HL-60 (cell line): ENCODE results near the gene SMAP1.

ENCODE experiments used
- GABPA ChIP-seq: IDR thresholded peaks from 2 replicates; pipeline ENCODE4 v1.6.1; 2012; ENCODE audit warnings: low read depth
- POLR2AphosphoS5 ChIP-seq: IDR thresholded peaks from 2 replicates; pipeline ENCODE4 v1.6.1; 2012; ENCODE audit warnings: low read depth
- SPI1 ChIP-seq: IDR thresholded peaks from 2 replicates; pipeline ENCODE4 v1.6.1; 2012; ENCODE audit warnings: low read depth, mild to moderate bottlenecking, borderline replicate concordance
- TF ChIP-seq, protein P1 (sequence below): IDR thresholded peaks from one replicate; pipeline ENCODE4 v1.5.1; 2011; ENCODE audit warnings: low read length, control low read depth, inconsistent platforms; ENCODE audit not compliant: insufficient read depth
- TF ChIP-seq, protein P2 (sequence below): IDR thresholded peaks from 2 replicates; pipeline ENCODE4 v1.6.1; 2012; ENCODE audit warnings: low read depth; ENCODE audit not compliant: insufficient replicate concordance

DNA sequence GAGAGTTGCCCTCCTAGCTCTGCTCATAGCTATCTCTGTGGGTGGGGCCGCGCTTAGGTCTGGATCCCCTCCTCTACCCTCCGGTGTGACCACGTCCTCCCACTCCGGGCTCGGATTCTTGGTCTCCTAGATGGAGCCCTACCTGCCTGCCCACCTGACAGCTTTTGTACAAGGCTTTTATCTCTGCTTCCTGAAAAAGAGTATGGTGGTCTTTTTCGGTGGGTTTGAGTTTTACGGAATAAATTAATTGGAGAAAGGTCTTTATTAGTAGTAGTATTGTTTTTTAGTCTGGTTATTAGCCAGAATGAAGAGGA lies 773 bp downstream of the SMAP1 start:
- TF ChIP-seq, protein P1, sequence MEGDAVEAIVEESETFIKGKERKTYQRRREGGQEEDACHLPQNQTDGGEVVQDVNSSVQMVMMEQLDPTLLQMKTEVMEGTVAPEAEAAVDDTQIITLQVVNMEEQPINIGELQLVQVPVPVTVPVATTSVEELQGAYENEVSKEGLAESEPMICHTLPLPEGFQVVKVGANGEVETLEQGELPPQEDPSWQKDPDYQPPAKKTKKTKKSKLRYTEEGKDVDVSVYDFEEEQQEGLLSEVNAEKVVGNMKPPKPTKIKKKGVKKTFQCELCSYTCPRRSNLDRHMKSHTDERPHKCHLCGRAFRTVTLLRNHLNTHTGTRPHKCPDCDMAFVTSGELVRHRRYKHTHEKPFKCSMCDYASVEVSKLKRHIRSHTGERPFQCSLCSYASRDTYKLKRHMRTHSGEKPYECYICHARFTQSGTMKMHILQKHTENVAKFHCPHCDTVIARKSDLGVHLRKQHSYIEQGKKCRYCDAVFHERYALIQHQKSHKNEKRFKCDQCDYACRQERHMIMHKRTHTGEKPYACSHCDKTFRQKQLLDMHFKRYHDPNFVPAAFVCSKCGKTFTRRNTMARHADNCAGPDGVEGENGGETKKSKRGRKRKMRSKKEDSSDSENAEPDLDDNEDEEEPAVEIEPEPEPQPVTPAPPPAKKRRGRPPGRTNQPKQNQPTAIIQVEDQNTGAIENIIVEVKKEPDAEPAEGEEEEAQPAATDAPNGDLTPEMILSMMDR = no peak
- TF ChIP-seq, protein P2, sequence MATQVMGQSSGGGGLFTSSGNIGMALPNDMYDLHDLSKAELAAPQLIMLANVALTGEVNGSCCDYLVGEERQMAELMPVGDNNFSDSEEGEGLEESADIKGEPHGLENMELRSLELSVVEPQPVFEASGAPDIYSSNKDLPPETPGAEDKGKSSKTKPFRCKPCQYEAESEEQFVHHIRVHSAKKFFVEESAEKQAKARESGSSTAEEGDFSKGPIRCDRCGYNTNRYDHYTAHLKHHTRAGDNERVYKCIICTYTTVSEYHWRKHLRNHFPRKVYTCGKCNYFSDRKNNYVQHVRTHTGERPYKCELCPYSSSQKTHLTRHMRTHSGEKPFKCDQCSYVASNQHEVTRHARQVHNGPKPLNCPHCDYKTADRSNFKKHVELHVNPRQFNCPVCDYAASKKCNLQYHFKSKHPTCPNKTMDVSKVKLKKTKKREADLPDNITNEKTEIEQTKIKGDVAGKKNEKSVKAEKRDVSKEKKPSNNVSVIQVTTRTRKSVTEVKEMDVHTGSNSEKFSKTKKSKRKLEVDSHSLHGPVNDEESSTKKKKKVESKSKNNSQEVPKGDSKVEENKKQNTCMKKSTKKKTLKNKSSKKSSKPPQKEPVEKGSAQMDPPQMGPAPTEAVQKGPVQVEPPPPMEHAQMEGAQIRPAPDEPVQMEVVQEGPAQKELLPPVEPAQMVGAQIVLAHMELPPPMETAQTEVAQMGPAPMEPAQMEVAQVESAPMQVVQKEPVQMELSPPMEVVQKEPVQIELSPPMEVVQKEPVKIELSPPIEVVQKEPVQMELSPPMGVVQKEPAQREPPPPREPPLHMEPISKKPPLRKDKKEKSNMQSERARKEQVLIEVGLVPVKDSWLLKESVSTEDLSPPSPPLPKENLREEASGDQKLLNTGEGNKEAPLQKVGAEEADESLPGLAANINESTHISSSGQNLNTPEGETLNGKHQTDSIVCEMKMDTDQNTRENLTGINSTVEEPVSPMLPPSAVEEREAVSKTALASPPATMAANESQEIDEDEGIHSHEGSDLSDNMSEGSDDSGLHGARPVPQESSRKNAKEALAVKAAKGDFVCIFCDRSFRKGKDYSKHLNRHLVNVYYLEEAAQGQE = no peak
- no peak for TF ChIP-seq POLR2AphosphoS5
- no peak for TF ChIP-seq SPI1
- no peak for TF ChIP-seq GABPA
